KMS-11 (cell line): ENCODE measurements around the gene NR4A3.

Experiments used
- H2AFZ ChIP-seq: fragments of 200-600 bp; sonication (generic); 2 replicates; pipeline ENCODE4 v1.6.1; 2016; ENCODE audit warnings: antibody characterized with exemption, mixed run types, low read depth
- H3K27ac ChIP-seq: fragments of 200-600 bp; sonication (generic); 2 replicates; pipeline ENCODE4 v1.6.1; 2016; ENCODE audit warnings: mild to moderate bottlenecking, mixed run types
- H3K27me3 ChIP-seq: fragments of 200-600 bp; sonication (generic); 2 replicates; pipeline ENCODE4 v1.6.1; 2017; ENCODE audit warnings: mild to moderate bottlenecking, low read depth, mixed run types, moderate library complexity; ENCODE audit not compliant: insufficient read depth
- H3K36me3 ChIP-seq: fragments of 200-600 bp; sonication (generic); 2 replicates; pipeline ENCODE4 v1.6.1; 2017; ENCODE audit warnings: mild to moderate bottlenecking, mixed run types; ENCODE audit not compliant: insufficient read depth
- H3K4me1 ChIP-seq: fragments of 200-600 bp; sonication (generic); 2 replicates; pipeline ENCODE4 v1.6.1; 2016; ENCODE audit warnings: mild to moderate bottlenecking, low read depth, mixed run types; ENCODE audit not compliant: poor library complexity, severe bottlenecking
- H3K4me2 ChIP-seq: fragments of 200-600 bp; sonication (generic); 2 replicates; pipeline ENCODE4 v1.7.0; 2016; ENCODE audit warnings: mild to moderate bottlenecking, mixed run types
- H3K4me3 ChIP-seq: fragments of 200-600 bp; sonication (generic); IDR thresholded peaks from 2 replicates; pipeline ENCODE4 v1.6.1; 2017; ENCODE audit warnings: low read depth, low read length, mixed read lengths; ENCODE audit not compliant: insufficient read depth
- H3K79me2 ChIP-seq: fragments of 200-600 bp; sonication (generic); 2 replicates; pipeline ENCODE4 v1.6.1; 2016; ENCODE audit warnings: low read depth, mixed run types; ENCODE audit not compliant: insufficient read depth
- H3K9ac ChIP-seq: fragments of 200-600 bp; sonication (generic); 2 replicates; pipeline ENCODE4 v1.6.1; 2016; ENCODE audit warnings: mild to moderate bottlenecking, mixed run types
- H4K20me1 ChIP-seq: fragments of 200-600 bp; sonication (generic); 2 replicates; pipeline ENCODE4 v1.6.1; 2016; ENCODE audit warnings: mild to moderate bottlenecking, mixed run types; ENCODE audit not compliant: insufficient read depth
- CTCF ChIP-seq: fragments of 200-600 bp; sonication (generic); conservative IDR thresholded peaks from 2 replicates; pipeline ENCODE4 v1.6.1; 2017; ENCODE audit warnings: low read depth, mild to moderate bottlenecking, antibody characterized with exemption, low read length, moderate library complexity, mixed read lengths

NR4A3 gene

GRCh38 chr9:99840072-99840471, 18.4 kb downstream of the NR4A3 start:
- no peak overlapping the region for H3K9ac ChIP-seq
- H3K4me1 ChIP-seq: no peaks in the 10 kb centered on the region
- H3K4me2 ChIP-seq: no peak overlapping the region
- no peaks in the 10 kb centered on the region for H3K36me3 ChIP-seq
- no peaks in the 10 kb centered on the region for H3K27me3 ChIP-seq
- H3K79me2 ChIP-seq: no peaks in the 10 kb centered on the region
- no peak overlapping the region for H2AFZ ChIP-seq
- H3K27ac ChIP-seq: no peak overlapping the region
- H3K4me3 ChIP-seq: no peak overlapping the region
- TF ChIP-seq CTCF: no peak
- no peaks in the 10 kb centered on the region for H4K20me1 ChIP-seq

GRCh38 chr9:99845063-99845462, 23.4 kb downstream of the NR4A3 start:
- no peak overlapping the region for H3K27ac ChIP-seq
- H3K36me3 ChIP-seq: no peaks in the 10 kb centered on the region
- no peak for TF ChIP-seq CTCF
- H3K9ac ChIP-seq: no peak overlapping the region
- peaks cover 44% of the 10 kb centered on the region for H3K4me1 ChIP-seq
- no peaks in the 10 kb centered on the region for H3K79me2 ChIP-seq
- H2AFZ ChIP-seq: no peak overlapping the region
- no peaks in the 10 kb centered on the region for H3K27me3 ChIP-seq
- H3K4me3 ChIP-seq: no peak overlapping the region
- no peaks in the 10 kb centered on the region for H4K20me1 ChIP-seq
- H3K4me2 ChIP-seq: no peak overlapping the region

- no peak overlapping the region for H3K4me2 ChIP-seq
- no peaks in the 10 kb centered on the region for H4K20me1 ChIP-seq
- no peak overlapping the region for H2AFZ ChIP-seq
- no peak overlapping the region for H3K9ac ChIP-seq
- H3K36me3 ChIP-seq: no peaks in the 10 kb centered on the region
- H3K79me2 ChIP-seq: no peaks in the 10 kb centered on the region
- TF ChIP-seq CTCF: no peak
- H3K4me1 ChIP-seq: peaks cover 75% of the 10 kb centered on the region
- no peak overlapping the region for H3K27ac ChIP-seq
- H3K27me3 ChIP-seq: no peaks in the 10 kb centered on the region
- H3K4me3 ChIP-seq: no peak overlapping the region
Measured at GRCh38 chr9:99848447-99848846, 26.8 kb downstream of the NR4A3 start.

- Histone ChIP-seq H3K9ac (no peak overlapping the region; the same call in 1 of the 2 replicates), H3K4me3 (no peak overlapping the region), H3K79me2 (no peaks in the 10 kb centered on the region), H3K4me2 (peak overlapping the region; percentile 65), H3K36me3 (no peaks in the 10 kb centered on the region), H4K20me1 (no peaks in the 10 kb centered on the region), H3K4me1 (peaks cover 73% of the 10 kb centered on the region), H2AFZ (no peak overlapping the region), H3K27me3 (no peaks in the 10 kb centered on the region), H3K27ac (peak overlapping the region; percentile 59)
- TF ChIP-seq CTCF: no peak
Measured at GRCh38 chr9:99850736-99851499, 29.2 kb downstream of the NR4A3 start.
